Stimulated activated CD8-positive, alpha-beta memory T cell treated with anti-CD3 and anti-CD28 coated beads, Interleukin-4, amount 100 ng/mL, for 48 hours (primary cell): ENCODE measurements around the gene ATP6V1D.
"Not testable (repeated sequence)": the region's sequence is repeated elsewhere in the genome, so short reads cannot be mapped to it uniquely, and the experiment has no call there.

ENCODE experiments used
- DNase-seq: peaks from one replicate; pipeline ENCODE4 v3.0.0-alpha.2; 2020

ATP6V1D gene

GRCh38 chr14:67365476-67365875 is 5.9 kb upstream of the ATP6V1D start:
- no peak for DNase-seq

GRCh38 chr14:67360470-67361206 is 1.0 kb upstream of the ATP6V1D start:
- no peak for DNase-seq

GRCh38 chr14:67358924-67359774 is 455 bp downstream of the ATP6V1D start:
- peak; percentile 27 for DNase-seq

- no peak for DNase-seq
Measured at GRCh38 chr14:67357969-67358354, 1.6 kb downstream of the ATP6V1D start.

- no peak for DNase-seq
Measured at GRCh38 chr14:67357186-67357968, 2.2 kb downstream of the ATP6V1D start.

- DNase-seq: no peak
Measured at GRCh38 chr14:67352055-67352454, 7.5 kb downstream of the ATP6V1D start.

DNA sequence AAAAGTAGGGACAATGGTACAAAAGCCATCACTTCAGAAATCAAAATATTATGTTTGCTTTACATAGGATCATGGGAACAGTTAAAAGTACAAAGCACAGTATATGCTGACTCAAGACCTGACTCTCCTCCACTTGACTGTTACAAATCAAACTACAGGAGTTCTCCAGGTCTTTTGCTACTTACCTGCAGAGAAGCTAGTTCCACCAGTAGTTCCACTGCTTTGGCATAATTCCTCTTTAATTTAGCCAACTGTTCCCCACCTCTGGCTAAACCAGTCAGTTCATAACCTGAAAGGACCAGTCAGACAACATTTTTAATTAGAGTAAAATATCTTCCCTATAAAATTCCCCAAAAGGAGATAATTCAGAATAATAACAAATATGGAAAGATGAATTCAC is 14.0 kb downstream of the ATP6V1D start:
- no peak for DNase-seq

GRCh38 chr14:67343601-67344230 is 15.9 kb downstream of the ATP6V1D start:
- DNase-seq: no peak

GRCh38 chr14:67341231-67341630 is 18.4 kb downstream of the ATP6V1D start:
- DNase-seq: not testable (repeated sequence)

DNA sequence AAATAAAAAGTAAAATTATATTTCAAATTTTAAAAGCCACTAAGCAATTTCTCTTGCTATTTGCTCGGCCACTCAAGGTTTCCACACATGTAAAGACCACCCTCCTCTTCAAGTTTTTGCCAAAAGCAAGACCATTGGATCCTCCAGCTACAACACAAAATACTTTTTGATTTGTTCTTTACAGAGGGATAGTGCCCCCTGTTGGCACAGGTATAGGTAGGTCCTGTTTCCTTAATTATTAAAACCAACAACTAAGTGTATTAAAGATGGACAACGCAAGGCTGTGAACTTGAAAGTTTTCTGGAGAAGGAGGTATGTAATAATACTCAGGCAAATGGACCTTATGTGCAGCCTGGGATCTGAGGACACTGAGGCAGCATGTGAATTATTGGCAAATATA is 23.8 kb downstream of the ATP6V1D start:
- no peak for DNase-seq

DNA sequence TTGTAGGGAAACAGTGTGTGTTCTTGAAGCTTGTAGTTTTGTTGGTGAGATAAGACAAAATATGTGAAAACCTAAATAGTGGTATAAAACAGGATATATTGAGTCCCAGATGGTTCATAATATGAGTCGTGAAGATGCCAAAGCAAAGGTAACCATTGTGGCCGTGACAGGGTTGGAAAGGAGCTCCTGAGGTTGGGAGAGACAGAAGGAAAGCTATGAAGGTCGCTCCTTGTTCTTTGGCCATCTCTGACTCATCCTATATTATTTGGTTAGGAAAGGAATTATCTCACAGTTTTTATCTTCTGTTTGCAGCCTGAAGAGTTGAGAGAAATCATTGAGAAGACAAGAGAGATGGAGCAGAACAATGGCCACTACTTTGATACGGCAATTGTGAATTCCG is 27.1 kb downstream of the ATP6V1D start:
- no peak for DNase-seq

- DNase-seq: no peak
Measured at GRCh38 chr14:67331368-67332125, 28.1 kb downstream of the ATP6V1D start.

- DNase-seq: not testable (repeated sequence)
Measured at GRCh38 chr14:67329666-67330065, 29.9 kb downstream of the ATP6V1D start.

- DNase-seq: no peak
Measured at GRCh38 chr14:67319142-67319541, 40.5 kb downstream of the ATP6V1D start.

GRCh38 chr14:67317822-67318221 is 41.8 kb downstream of the ATP6V1D start:
- DNase-seq: no peak

DNA sequence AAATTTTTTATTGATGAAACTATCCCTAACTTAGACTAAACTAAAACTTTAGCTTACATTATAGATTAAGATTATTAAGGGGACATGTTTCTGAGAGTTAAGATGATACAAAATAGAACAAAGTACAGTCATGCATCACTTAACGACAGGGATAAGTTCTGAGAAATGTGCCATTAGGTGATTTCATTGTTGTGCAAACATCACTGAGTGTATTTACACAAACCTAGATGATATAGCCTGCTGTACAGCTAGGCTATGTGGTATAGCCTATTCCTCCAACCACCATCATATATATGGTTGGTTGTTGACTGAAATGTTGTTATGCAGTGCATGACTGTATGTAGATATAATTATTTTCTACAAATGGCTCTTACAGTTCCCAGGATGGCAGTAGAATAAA is 46.5 kb downstream of the ATP6V1D start:
- DNase-seq: no peak

GRCh38 chr14:67311868-67312267 is 47.7 kb downstream of the ATP6V1D start:
- DNase-seq: no peak
